Activated gamma-delta T cell (primary cell): ENCODE measurements around the gene PRDM16.

Experiments used
- DNase-seq: peaks from one replicate; lab custom pipeline; 2025; lab: John Stamatoyannopoulos, UW

PRDM16 gene

DNA sequence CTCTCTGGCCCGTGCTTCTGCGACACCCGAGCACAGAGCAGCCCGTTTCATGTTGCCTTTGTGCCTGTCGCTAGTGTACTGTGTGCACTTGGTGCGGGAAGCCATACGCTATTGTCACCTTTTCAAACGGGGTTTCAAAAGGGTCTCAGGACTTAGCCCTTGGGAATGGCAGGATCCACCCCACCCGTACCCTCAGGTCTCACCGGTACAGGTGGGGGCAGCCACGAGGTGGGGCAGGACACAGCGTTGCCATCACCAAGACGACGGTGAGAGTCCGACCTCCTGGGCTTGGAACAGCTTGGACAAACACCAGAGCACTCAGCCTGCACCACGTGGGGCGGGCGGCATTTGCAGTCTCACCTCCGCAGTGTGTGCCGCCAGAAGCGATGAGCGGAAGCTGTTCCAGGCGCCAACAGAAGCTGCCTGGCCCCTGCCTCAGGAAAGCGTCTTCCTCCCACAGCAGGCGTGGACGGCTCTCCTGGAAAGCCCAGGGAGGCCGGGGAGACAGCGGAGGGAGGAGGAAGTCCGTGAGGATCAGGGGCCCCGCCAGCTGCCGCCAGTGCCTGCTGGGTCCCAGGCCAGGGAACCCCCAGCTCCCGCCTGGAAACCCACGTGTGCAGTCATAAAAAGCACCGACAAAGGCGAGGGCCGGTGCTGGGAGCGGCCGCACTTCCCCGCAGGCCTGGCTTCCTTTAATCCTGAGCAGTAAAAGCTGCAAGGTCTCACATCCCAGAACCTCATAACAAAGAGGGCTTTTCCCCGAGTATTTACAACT lies 254.2 kb downstream of the PRDM16 start:
- no peak for DNase-seq

DNA sequence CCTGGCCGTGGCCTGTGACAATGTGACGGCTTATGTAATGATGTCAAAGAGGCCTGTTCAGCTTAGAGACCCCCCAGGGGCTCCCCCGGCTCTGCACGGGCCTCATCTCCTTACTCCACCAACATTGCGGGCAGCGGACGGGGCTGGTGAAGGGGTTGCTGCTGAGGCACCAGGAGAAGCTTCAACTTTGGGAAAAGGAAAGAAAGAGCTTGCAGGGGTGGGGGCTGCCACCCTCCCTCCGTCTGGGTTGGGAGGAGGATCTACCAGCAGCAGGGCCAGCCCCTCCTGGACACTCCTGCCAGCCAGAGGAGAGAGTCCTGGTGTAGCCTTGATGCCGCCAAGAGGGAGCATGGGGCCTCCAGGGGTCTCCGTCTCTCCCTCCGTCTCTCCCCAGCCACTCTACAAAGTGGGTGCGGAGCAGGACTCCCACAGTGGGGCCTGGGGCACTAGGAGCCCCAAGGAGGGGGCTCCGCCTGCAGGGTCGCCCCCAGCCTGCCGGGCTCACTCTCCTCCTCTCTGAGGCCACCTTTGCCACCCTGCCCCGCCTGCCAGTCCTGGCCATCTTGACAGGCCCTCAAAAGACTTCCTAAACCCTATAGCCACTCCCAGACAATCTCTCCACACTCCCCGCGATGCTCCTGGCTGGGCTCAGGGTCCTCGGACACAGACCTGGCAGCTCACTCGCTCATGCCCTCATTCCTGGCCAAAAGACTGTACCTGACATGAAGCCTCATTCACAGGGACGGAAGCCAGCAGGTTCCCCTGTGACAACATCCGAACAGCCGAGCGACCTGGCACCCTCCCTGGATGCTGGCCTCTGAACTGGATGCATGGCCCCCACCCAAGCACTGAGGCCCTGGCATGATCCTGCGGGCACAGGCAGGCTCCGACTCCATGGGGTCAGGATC lies 255.0 kb downstream of the PRDM16 start:
- DNase-seq = no peak

DNA sequence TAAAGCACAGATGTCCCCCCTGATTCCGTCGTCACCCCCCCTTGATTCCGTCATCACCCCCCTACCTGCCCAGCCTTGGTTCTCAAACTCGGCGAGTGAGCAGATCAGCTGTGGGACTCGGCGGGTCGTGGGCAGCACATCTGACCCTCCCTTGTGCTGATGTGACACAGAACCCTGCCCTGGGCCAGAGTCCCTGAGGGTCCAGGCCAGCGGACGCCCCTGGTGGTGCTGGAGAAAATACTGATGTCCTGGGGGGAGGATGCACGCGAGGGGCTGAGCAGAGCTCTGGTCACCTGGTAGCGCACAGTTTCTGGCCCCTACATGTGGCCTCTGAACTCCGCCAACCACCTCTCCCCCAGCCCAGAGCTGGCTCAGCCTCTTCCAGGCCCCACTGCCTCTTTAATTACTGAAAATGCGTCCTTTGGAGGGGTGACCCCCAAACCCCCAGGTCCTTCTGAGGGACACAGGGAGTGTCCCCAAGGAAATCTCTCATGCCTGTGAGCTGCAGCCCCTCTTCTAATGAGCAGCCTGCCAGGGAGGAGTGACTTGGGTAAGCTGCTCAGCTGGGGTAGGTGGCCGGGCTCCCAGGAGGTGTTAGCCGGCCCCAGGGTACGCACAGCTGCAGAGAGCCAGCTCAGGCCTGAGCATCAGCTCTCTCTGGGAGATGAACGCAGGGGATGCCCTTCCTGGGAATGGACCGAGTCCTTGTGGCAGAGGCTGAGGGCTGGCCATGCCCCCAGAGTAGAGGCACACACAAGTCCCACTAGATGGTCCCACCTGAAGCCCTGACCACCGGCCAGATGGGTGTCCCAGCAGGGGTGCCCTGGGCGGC lies 255.9 kb downstream of the PRDM16 start:
- DNase-seq = no peak

DNA sequence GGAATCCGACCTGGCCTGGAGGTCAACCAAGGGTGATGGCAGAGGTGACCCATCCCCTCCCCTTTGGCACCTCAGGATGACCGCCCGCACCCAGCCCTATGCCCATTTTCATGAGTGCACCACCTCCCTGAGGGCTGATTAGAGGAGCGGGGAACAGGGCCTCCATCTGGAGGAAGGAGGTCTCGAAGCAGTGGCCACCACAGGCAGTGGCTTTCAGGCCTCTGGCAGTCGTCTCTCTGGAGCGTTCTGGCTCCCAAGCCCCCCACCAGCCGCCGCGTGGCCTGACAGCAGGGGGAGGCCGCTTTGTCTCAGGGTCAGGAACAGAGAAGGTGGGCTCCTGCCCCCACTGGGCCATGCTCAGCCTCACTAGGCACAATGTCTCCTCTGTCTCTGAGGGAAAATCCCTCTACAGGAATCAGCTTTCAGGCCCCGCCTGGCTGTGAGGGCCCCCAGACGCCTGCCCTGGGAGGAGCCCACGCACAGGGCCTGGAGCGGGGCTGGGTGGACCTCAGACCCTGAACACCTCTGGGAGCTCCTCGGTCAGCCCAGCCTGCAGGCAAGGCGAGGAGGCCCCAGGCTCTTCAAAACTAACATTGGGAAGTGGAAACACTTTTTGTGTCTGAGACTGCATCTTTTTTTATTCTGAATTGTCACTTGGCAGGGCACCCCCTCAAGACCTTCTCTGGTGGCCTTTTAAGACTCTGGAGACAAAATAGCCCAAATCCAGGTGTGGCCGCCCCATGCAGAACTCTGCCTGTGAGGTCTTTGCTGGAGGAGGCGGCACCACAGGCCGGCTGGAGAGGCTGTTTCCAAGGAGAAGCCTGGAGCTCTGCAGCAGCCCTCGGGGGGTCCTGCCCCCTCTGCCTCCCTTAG lies 257.7 kb downstream of the PRDM16 start:
- DNase-seq = no peak

DNA sequence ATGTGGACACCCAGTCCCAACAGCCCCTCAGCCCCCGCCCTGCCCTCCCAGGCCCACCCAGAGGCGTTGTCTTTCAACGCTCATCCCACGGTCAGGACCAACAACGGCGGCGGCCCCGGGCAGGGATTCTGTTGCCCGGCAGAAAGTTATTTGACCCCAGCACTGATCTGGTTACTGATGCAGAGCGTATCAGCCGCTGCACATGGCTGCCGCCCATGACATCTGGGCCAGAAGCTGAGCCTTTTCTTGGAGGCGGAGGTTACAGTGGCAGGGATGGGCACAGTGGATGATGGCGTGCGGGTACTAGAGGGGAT lies 258.3 kb downstream of the PRDM16 start:
- no peak for DNase-seq

DNA sequence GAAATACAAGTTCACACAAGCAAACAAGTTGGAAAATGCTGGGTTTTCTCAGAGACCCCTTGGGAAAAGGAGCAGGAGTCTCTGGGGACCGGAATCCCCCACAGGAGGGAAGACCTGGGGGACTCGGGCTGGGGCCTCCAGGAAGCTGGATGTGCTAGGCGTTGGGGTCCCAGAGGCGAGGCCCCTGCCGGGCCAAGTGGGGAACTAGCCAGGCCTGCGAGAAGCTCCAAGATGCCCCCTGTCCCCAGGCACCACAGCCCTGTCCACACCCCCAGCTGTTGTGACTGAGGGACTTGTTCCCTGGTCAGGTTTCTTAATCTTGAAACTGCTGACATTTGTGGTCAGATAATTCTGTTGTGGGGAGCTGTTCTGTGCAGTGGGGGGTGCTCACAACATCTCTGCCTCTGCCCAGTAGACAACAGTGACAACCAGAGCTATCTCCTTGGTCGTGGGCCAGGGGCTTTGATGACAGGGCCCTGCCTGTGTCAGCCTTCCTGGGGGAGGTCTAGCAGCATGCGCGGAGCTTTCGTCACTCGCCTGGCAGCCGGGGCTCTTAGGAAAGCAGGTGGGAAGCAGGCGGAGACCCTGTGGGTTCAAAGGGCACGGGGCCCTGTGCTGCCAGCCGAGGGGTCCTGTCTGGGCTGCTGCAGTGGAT lies 259.1 kb downstream of the PRDM16 start:
- no peak for DNase-seq

DNA sequence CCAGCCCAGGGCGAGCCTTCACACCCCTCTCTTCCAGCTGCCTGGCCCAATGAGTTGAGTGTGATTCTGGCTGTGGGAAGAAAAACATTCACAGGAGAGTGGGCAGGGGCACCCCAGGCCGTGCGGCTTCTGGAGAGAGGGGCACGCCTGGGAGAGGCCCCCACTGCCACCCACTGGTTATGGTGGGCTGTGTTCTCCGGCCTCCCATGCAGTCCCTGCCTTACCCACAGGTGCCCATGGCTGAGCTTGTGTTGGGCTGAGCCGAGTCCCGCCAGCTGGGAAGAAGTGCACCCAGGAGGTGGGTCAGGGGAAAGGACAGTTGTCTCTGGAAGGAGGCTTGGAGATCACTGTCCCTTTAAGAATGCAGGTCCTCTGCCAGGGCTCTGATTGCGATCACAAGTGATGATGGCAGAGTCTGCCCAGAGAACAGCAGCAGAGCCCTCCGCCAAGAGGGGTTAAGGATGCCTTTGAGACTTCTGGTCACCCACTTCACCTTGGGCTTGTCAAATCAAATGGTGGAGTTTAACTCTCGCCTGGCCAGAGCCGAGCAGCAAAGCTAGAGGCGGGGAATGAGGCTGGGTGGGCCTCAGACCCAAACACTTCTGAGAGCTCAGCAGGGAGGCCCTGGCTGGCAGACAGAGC lies 260.8 kb downstream of the PRDM16 start:
- DNase-seq = no peak

DNA sequence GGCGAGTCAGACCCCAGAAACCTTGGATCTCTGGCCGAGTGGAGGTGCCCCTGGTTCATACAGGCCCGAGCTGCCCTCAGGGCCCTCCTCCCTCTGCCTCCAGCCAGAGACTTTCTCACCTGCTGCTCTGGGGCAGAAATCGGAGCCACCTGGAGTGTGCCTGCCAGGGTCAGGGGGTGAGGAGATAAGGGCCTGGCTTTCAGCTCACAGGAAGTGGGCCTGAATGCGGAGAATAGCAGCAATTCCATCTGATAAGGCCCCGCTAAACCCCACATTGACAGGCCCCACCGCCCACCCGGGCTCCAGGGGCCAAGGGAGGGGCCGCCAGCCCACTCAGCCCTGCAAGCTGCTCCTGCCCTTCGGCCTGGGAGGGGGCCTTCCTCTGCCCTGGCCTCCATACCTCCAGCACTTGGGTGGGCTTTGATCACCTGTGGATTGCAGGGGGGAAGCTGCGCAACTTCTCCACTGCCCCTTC lies 261.8 kb downstream of the PRDM16 start:
- no peak for DNase-seq

DNA sequence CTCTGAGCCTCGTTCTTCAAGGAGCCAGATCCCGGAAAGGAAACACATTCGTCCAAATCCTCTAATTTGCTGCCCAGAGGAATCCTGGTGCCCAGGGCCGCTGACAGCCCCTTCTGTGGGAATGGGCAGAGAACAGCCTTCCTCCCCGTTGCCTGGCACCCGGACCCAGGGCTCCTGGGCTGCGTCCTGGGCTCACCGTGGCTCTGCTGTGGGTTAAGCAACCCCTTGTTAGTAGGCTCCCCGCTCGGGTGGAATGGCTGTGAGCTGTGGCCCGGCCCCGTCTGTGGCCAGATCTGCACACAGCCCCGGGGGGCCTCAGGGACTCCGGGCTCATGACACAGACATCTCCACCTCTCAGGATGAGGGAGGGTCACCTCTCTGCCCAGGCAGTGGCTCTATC lies 262.6 kb downstream of the PRDM16 start:
- no peak for DNase-seq

DNA sequence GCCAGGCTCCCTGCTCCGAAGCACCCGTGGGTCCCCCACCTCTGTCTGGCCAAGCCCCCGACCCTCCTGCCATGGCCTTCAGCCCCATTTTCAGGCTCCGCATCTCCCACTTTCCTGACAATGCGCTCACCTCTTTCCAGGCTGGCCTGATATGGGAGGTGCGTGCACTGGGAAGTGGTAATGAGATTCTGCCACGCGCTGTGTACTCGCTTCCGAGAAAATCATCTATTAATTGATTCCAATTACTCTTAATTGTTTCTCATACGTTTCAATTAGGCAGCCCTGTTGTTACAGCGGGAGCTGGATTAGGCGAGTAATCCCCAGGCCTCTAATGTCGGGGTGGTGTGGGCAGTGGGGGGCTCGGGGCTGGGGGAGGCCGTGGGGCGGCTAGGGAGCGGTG lies 263.0 kb downstream of the PRDM16 start:
- no peak for DNase-seq

DNA sequence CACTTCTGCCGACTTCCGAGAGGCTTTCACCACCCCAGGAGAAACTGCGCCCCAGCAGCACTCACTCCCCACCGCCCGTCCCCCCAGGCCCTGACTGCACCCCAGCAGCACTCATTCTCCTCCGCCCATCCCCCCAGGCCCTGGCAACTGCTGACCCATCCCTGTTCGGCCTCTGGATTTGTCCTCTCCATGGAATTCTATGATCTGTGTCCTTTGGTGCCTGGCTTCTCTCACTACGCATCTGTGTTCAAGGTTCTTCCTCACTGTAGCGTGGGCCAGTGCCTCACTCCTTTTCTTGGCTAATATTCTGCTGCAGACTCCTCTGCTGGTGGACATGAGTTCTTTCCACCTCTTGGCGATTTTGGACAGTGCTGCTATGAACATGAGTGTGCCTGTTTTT lies 263.7 kb downstream of the PRDM16 start:
- DNase-seq = no peak

DNA sequence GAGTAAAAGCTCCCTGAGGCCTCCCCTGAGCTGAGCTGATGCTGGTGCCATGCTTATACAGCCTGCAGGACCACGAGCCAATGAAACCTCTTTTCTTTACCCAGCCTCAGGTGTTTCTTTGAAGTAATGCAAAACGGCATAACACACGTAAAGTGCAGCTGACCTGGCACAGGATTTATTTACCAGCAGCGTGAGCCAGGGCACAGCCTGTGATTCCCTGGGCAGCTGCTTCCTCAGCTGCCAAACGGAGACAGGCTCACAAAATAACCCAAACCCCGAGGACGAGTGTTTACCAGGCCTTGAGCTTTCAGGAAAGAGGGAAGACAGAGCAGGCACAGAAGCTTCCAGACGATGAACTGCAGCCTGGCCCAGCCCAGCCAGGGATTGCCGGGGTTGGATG lies 264.9 kb downstream of the PRDM16 start:
- no peak for DNase-seq

DNA sequence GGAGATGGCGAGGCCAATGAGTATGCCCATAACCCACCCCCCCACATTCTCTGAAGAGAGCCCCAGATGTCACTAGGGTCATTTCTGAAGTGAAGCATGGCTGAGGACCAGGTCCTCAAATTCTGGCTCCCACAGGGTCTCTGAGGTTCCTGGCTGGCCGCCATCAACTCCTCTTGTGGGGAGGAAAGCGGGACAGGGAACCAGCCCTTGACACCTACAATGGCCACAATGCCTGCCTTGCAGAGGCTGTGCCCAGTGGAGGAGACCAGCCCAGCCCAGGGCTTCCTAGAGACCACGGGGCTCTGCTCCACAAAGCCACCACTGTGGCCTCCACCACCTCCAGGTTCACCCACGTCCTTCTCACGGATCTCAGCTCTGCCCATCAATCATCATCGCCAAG lies 265.4 kb downstream of the PRDM16 start:
- no peak for DNase-seq

DNA sequence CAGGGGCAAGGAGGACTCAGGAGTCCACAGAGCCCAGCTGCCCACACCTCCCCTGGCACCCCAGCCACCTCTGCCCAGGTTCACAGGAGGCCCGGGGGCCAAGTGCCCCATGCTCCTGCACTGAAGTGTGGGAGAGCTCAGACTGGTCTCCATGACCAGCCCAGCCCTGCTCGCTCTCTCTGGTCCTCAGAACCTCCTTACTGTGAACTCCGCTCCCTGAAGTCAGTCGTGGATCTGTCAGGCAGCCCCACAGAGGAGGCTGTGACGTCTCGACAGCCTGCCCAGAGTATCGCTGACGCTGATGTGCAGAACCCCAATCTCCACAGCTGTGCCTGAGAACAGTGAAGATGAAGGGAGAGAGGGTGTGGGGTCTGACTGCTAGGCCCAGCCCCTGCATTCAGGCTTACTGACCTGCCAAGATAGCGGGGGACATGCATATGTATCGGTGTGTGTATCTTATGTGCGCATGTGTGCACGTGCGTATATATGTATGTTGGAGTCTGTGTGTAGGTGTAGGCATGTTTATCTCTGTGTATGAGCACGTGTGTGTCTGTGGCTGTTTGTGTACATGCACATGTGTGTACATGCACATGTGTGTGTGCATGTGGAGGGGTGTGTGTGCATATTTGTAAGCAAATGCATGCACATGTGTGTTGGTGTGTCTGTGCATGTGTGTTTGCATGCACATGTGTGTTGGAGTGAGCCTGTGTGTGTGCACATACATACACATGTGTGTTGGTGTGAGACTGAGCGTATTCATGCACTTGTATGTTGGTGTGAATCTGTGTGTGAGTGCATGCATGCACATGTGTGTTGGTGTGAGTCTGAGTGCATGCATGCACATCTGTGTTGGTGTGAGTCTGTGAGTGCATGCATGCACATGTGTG lies 267.0 kb downstream of the PRDM16 start:
- no peak for DNase-seq

DNA sequence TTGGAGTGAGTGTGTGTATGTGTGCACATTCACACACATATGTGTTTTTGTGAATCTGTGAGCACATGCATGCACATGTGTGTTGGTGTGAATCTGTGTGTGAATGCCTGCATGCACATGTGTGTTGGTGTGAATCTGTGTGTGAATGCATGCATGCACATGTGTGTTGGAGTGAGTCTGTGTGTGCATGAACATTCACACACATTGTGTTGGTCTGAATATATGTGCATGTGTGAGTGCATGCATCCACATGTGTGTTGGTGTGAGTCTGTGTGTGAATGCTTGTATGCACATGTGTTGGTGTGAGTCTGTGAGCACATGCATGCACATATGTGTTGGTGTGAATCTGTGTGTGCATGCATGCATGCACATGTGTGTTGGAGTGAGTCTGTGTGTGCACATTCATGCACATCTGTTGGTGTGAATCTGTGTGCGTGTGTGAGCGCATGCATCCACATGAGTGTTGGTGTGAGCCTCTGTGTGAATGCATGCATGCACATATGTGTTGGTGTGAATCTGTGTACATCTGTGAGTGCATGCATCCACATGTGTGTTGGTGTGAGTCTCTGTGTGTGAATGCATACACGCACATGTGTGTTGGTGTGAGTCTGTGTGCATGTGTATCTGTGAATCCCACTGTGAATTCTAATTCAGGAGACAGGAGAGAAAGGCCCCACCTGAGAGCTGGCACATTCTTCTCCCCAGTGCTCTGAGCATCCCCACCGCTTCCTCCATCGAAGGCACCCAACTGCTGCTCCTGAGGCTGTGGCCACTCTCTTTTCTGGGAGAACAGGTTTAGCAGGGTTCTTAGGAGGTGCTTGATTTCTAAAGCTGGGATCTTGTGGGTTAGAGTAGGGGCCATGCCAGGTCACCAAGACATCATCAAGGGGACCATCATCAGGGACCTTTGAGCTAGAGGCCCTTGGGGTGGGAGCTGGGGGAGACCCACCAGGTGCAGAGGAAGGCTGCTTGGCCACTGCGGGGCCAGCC lies 267.9 kb downstream of the PRDM16 start:
- no peak for DNase-seq

DNA sequence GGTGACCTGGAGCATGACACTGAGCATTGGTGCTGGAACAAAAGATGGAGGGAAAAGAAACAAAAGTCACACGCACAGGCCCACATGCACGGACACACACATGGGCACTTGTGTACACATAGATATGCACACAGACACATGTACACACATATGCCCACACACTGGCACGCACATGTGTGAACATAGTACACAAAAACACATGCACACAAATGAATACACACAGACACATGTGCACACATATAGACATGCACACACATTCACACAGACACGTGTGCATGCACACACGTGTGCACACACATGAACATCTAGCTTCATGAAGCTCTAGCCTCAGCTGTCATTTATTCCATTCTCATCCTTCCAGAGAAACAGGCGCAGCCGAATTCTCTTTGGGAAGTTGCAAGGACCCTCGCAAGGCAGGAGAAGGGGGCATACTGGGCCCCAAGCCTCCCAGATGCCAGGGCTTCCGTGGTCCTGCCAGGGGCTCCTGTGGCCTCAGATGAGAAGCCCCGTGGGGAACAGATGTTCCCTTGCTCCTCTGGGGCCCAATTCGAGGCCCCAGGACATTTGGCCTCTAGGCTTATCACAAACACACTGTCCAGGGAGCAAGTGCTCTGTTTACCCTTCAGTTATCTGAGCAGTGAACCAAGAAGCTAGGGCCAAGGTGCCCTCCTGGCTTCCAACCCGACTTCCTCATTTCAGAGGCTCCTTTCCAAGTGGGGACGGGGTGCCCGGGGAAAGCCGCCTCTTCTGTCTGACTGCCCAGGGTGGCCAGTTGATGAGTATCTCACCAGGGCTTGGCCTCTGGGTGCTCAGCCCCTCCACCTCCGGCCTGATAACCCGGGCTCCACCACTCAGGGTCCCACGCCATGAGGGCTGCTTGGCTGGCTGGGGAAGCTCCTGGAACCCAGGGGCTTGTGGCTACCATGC lies 269.1 kb downstream of the PRDM16 start:
- DNase-seq = no peak

DNA sequence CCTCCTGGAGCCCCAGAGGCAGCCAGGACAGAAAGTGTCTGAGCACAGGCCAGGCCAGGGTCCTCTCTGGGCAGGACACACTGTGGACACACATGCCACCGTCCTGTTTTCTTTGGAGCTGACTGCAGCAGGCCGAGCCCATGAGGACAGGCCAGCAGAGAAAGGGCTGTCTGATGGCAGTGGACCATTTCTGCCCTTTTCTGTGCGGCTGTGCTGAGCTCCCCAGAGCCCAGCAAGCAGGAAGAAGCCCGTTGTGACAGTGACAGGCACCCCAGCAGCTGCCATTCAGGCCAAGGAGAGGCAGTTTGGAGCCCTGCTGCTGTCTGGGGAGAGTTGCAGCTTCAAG lies 269.7 kb downstream of the PRDM16 start:
- DNase-seq = no peak
